Measurements from ENCODE around the gene CHMP4A. TPM values are rescaled to one million over a fixed set of nuclear protein-coding genes. Genes with fewer than 3 reads are reported as not detected.
A peak's percentile ranks its signal among the peaks of the same experiment; 100 is the strongest.

Gene CHMP4A
- total and polyA plus RNA-seq, 2 of the 13 experiments (the other 11 are each of a cell fraction or from before 2014, with no cell fraction given) = 83.6 to 113 TPM

DNA sequence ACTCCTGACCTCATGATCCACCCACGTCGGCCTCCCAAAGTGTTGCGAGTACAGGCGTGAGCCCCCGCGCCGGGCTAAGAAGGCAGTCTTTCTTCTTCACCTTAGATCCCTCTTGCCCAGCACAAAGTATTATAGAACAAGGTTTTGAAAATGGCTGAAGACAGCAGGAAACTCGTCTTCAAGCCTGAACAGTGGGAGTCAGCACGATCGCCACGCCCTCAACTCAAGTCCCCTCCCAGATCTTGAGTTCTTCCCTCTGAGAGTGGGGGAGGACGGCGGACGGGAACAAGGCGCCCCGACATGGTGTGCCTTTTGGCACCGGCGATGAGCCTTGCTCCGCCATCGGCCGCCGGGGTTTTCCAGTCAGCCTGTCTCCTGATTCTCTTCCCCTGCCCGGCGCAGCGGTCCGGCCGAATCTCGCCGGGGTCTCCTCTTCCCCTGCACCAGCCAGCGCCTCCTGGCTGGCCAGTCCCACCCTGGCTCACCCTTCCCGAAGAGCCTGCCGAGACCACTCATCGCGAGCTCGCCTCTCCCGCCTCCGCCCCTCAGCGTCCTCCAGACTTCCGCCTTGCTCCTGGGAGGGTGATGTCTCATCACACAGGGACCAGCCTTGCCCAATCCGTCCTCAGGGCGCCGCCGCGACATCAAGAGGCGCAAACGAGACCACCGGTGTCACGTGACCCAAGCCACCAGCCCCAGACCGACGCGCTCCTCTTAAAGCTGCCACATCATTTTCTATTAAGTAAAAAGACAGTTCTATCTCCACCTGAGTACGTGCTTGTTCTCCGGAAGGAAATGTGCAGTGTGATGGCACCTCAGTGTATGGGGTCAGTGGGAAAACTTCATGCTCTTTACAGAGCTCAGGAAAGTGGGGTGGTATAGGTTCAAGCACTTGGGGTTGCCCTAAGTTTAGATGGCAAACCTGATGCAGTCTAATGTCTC lies at the start of gene CHMP4A (continued):
- TF ChIP-seq RERE (CRISPR knock-in tag; IDR thresholded peaks at IDR 0.05; ENCODE audit: low read depth) = peak; percentile 62
- peak; percentile 82 for TF ChIP-seq TEAD3 (CRISPR knock-in tag; optimal IDR thresholded peaks at IDR 0.05; ENCODE audit: borderline replicate concordance)
- no peak; the same call in 1 of the 2 replicates for TF ChIP-seq ZSCAN30 (CRISPR knock-in tag; IDR thresholded peaks at IDR 0.05)
- TF ChIP-seq ZNF543 (CRISPR knock-in tag; IDR thresholded peaks at IDR 0.05) = peak; percentile 99
- 0 out of 2 replicates have a peak, but pooled peaks have one; percentile 20 for TF ChIP-seq CHD4 (IDR thresholded peaks at IDR 0.05; ENCODE audit: borderline replicate concordance, low read length)
- no peak for TF ChIP-seq FLYWCH1 (CRISPR knock-in tag; IDR thresholded peaks at IDR 0.05)
- TF ChIP-seq ATF1 (CRISPR knock-in tag; IDR thresholded peaks at IDR 0.05) = no peak
- TF ChIP-seq, protein P1, sequence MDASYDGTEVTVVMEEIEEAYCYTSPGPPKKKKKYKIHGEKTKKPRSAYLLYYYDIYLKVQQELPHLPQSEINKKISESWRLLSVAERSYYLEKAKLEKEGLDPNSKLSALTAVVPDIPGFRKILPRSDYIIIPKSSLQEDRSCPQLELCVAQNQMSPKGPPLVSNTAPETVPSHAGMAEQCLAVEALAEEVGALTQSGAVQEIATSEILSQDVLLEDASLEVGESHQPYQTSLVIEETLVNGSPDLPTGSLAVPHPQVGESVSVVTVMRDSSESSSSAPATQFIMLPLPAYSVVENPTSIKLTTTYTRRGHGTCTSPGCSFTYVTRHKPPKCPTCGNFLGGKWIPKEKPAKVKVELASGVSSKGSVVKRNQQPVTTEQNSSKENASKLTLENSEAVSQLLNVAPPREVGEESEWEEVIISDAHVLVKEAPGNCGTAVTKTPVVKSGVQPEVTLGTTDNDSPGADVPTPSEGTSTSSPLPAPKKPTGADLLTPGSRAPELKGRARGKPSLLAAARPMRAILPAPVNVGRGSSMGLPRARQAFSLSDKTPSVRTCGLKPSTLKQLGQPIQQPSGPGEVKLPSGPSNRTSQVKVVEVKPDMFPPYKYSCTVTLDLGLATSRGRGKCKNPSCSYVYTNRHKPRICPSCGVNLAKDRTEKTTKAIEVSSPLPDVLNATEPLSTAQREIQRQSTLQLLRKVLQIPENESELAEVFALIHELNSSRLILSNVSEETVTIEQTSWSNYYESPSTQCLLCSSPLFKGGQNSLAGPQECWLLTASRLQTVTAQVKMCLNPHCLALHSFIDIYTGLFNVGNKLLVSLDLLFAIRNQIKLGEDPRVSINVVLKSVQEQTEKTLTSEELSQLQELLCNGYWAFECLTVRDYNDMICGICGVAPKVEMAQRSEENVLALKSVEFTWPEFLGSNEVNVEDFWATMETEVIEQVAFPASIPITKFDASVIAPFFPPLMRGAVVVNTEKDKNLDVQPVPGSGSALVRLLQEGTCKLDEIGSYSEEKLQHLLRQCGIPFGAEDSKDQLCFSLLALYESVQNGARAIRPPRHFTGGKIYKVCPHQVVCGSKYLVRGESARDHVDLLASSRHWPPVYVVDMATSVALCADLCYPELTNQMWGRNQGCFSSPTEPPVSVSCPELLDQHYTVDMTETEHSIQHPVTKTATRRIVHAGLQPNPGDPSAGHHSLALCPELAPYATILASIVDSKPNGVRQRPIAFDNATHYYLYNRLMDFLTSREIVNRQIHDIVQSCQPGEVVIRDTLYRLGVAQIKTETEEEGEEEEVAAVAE (CRISPR knock-in tag; IDR thresholded peaks at IDR 0.05; ENCODE audit: borderline replicate concordance) = peak; percentile 95; the same call in 1 of the 2 replicates
- TF ChIP-seq MEF2D (CRISPR knock-in tag; IDR thresholded peaks at IDR 0.05) = peak; percentile 95
- no peak; the same call in 1 of the 2 replicates for TF ChIP-seq GFI1 (CRISPR knock-in tag; IDR thresholded peaks at IDR 0.05; ENCODE audit: borderline replicate concordance)
- TF ChIP-seq, protein P2, sequence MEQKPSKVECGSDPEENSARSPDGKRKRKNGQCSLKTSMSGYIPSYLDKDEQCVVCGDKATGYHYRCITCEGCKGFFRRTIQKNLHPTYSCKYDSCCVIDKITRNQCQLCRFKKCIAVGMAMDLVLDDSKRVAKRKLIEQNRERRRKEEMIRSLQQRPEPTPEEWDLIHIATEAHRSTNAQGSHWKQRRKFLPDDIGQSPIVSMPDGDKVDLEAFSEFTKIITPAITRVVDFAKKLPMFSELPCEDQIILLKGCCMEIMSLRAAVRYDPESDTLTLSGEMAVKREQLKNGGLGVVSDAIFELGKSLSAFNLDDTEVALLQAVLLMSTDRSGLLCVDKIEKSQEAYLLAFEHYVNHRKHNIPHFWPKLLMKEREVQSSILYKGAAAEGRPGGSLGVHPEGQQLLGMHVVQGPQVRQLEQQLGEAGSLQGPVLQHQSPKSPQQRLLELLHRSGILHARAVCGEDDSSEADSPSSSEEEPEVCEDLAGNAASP (CRISPR knock-in tag; IDR thresholded peaks at IDR 0.05; ENCODE audit: borderline replicate concordance) = peak; percentile 81
- TF ChIP-seq ZNF607 (CRISPR knock-in tag; IDR thresholded peaks at IDR 0.05; ENCODE audit: borderline replicate concordance) = peak; percentile 95
- TF ChIP-seq ZNF296 (CRISPR knock-in tag; conservative IDR thresholded peaks at IDR 0.05) = no peak
- peak; percentile 75; the same call in 1 of the 2 replicates for TF ChIP-seq SNAPC2 (CRISPR knock-in tag; IDR thresholded peaks at IDR 0.05)
- TF ChIP-seq TBX2 (CRISPR knock-in tag; IDR thresholded peaks at IDR 0.05; ENCODE audit: borderline replicate concordance) = peak; percentile 96
- peak; percentile 95; the same call in 1 of the 2 replicates for TF ChIP-seq ZSCAN12 (CRISPR knock-in tag; IDR thresholded peaks at IDR 0.05)
- TF ChIP-seq MXD1 (CRISPR knock-in tag; IDR thresholded peaks at IDR 0.05) = peak; percentile 96

Measured in HepG2 (cell line).